SK-N-SH (cell line): ENCODE data around the gene CDC123. TPM values are rescaled to one million over a fixed set of nuclear protein-coding genes. Genes with fewer than 3 reads are reported as not detected.
A peak's percentile ranks its signal among the peaks of the same experiment; 100 is the strongest.
"Not testable (repeated sequence)": the region's sequence is repeated elsewhere in the genome, so short reads cannot be mapped to it uniquely, and the experiment has no call there.

Experiments
- CTCF ChIA-PET: fragments of 300-600, 350-600 bp; formaldehyde crosslinking; extraction: SDS; loops from one replicate; lab custom pipeline; 2021; lab: Yijun Ruan, JAX
- POLR2A ChIA-PET: fragments of 350-600 bp; sonication (Branson Sonifier 250); formaldehyde crosslinking; extraction: SDS; loops from one replicate; lab custom pipeline; 2020; ENCODE audit warnings: antibody characterized with exemption, inconsistent platforms; lab: Yijun Ruan, JAX
- DNase-seq: peaks from one replicate; pipeline ENCODE4 v3.0.0; 2012
- H2AFZ ChIP-seq: fragments of 200-600 bp; sonication (generic); 2 replicates; pipeline ENCODE4 v1.8.1; 2016; ENCODE audit warnings: antibody characterized with exemption, mild to moderate bottlenecking, low read depth
- H3F3A ChIP-seq: fragments of 200-600 bp; sonication (generic); replicated peaks from 2 replicates; pipeline ENCODE3; 2016; ENCODE audit warnings: antibody characterized with exemption, mild to moderate bottlenecking; ENCODE audit not compliant: insufficient read depth
- H3K27ac ChIP-seq, 2 experiments: fragments of 200-500 bp in 1 of 2; fragments of 200-600 bp in 1 of 2; sonication (Bioruptor generic) in 1 of 2; sonication (generic), shearing (Covaris generic) in 1 of 2; 2 replicates each; pipeline versions ENCODE4 v1.5.1 to v1.6.1; 2014 to 2016; ENCODE audit warnings: low read depth in 2 of 2, inconsistent platforms in 1 of 2, low read length in 1 of 2, mild to moderate bottlenecking in 1 of 2, mixed read lengths in 1 of 2
- H3K27me3 ChIP-seq: fragments of 200-600 bp; sonication (generic), shearing (Covaris generic); 2 replicates; pipeline ENCODE4 v1.6.1; 2016; ENCODE audit warnings: mixed run types; ENCODE audit not compliant: insufficient read depth
- H3K36me3 ChIP-seq, 2 experiments: fragments of 200-500 bp in 1 of 2; fragments of 200-600 bp in 1 of 2; sonication (Bioruptor generic) in 1 of 2; sonication (generic) in 1 of 2; replicated peaks in 1 of 2; 2 replicates each; pipeline versions ENCODE3 to v1.5.1; 2014 to 2016; ENCODE audit warnings: low read length in 1 of 2, mild to moderate bottlenecking in 1 of 2; ENCODE audit not compliant: insufficient read depth in 2 of 2, control insufficient read depth in 1 of 2
- H3K4me1 ChIP-seq, 2 experiments: fragments of 200-500 bp in 1 of 2; fragments of 200-600 bp in 1 of 2; sonication (Bioruptor generic) in 1 of 2; sonication (generic), shearing (Covaris generic) in 1 of 2; 2 replicates each; pipeline versions ENCODE4 v1.5.1 to v1.6.1; 2014 to 2016; ENCODE audit warnings: low read depth in 1 of 2, low read length in 1 of 2, mixed run types in 1 of 2; ENCODE audit not compliant: insufficient read depth in 2 of 2, control insufficient read depth in 1 of 2
- H3K4me2 ChIP-seq: fragments of 200-600 bp; sonication (generic), shearing (Covaris generic); 2 replicates; pipeline ENCODE4 v1.6.1; 2017; ENCODE audit warnings: mixed run types
- H3K4me3 ChIP-seq, 2 experiments: fragments of 200-500 bp in 1 of 2; fragments of 200-600 bp in 1 of 2; sonication (Bioruptor generic) in 1 of 2; sonication (generic), shearing (Covaris generic) in 1 of 2; 2 replicates each; pipeline versions ENCODE4 v1.5.1 to v1.8.1; 2014 to 2016; ENCODE audit warnings: low read depth in 2 of 2, inconsistent platforms in 1 of 2, low read length in 1 of 2, mild to moderate bottlenecking in 1 of 2, mixed read lengths in 1 of 2, moderate library complexity in 1 of 2
- H3K79me2 ChIP-seq: fragments of 200-600 bp; sonication (generic); 2 replicates; pipeline ENCODE4 v1.8.1; 2017; ENCODE audit warnings: mild to moderate bottlenecking; ENCODE audit not compliant: insufficient read depth
- H3K9ac ChIP-seq: fragments of 200-600 bp; sonication (generic); 2 replicates; pipeline ENCODE4 v1.6.1; 2017; ENCODE audit warnings: mixed run types
- H3K9me2 ChIP-seq: fragments of 200-600 bp; sonication (generic); 2 replicates; pipeline ENCODE4 v1.6.1; 2017; ENCODE audit warnings: mixed run types
- H3K9me3 ChIP-seq: fragments of 200-600 bp; sonication (generic); 2 replicates; pipeline ENCODE4 v1.6.1; 2017; ENCODE audit warnings: mixed run types, mild to moderate bottlenecking, moderate library complexity
- H4K20me1 ChIP-seq: fragments of 200-600 bp; sonication (generic); 2 replicates; pipeline ENCODE4 v1.6.1; 2017; ENCODE audit warnings: mild to moderate bottlenecking, mixed run types; ENCODE audit not compliant: insufficient read depth
- GATA2 ChIP-seq: sonication (generic); formaldehyde crosslinking; IDR thresholded peaks from 2 replicates; pipeline ENCODE4 v1.5.0; 2020; ENCODE audit warnings: mild to moderate bottlenecking, missing genetic modification reagents
- IRF3 ChIP-seq: fragments of 150-350 bp; IDR thresholded peaks from 2 replicates; pipeline ENCODE4 v1.6.1; 2016; ENCODE audit warnings: mild to moderate bottlenecking, low read depth, low read length
- JUND ChIP-seq: IDR thresholded peaks from 2 replicates; pipeline ENCODE4 v1.4.0; 2012
- NFIC ChIP-seq: IDR thresholded peaks from 2 replicates; pipeline ENCODE4 v1.4.0; 2012; ENCODE audit warnings: borderline replicate concordance
- RAD21 ChIP-seq: IDR thresholded peaks from 2 replicates; pipeline ENCODE4 v1.6.1; 2012; ENCODE audit warnings: mild to moderate bottlenecking, low read length
- RXRA ChIP-seq: IDR thresholded peaks from 2 replicates; pipeline ENCODE4 v1.4.0; 2012; ENCODE audit warnings: low read depth, mild to moderate bottlenecking, borderline replicate concordance
- SIN3A ChIP-seq: IDR thresholded peaks from 2 replicates; pipeline ENCODE4 v1.6.1; 2012; ENCODE audit warnings: low read depth, mild to moderate bottlenecking, low read length, moderate library complexity, borderline replicate concordance
- SMC3 ChIP-seq: IDR thresholded peaks from 2 replicates; pipeline ENCODE4 v1.6.1; 2012; ENCODE audit warnings: low read depth, low read length, improper control_type of control experiment
- TAF1 ChIP-seq: IDR thresholded peaks from 2 replicates; pipeline ENCODE4 v1.6.1; 2012; ENCODE audit warnings: low read depth, mild to moderate bottlenecking, low read length, moderate library complexity, borderline replicate concordance
- YY1 ChIP-seq: IDR thresholded peaks from 2 replicates; pipeline ENCODE4 v1.4.0; 2012; ENCODE audit warnings: low read depth, mild to moderate bottlenecking
- WGBS: methylation state at CpG from one replicate; pipeline ENCODE4 v1.1.6; 2017; ENCODE audit warnings: low lambda C conversion rate; 5-methylcytosine and 5-hydroxymethylcytosine counted together
- polyA plus RNA-seq, 3 experiments: library from polyadenylated mRNA; depleted of rRNA; stranded (reverse); fragments of >200 nt; gene quantifications; 2 replicates each; pipeline ENCODE4 v1.2.3, GENCODE V29; 2012

CDC123 gene
- polyA plus RNA-seq, 1 of the 3 experiments (the other 2 are of a cell fraction), result 139 TPM

GRCh38 chr10:12221323-12222298 lies 25.6 kb downstream of the CDC123 start:
- Histone ChIP-seq H3K4me1 (no peaks in the 10 kb centered on the region), H3F3A (no peaks in the 10 kb centered on the region), H3K9me2 (no peaks in the 10 kb centered on the region), H3K27ac (peak overlapping the region in 1 of 2 experiments; percentile 22; a peak in 2 of 4 replicates), H3K79me2 (peaks cover 59% of the 10 kb centered on the region), H3K9ac (no peak overlapping the region), H2AFZ (no peak overlapping the region), H3K9me3 (no peaks in the 10 kb centered on the region), H3K36me3 (peaks cover 42 to 46% of the 10 kb centered on the region in 2 experiments), H3K4me2 (no peak overlapping the region), H3K4me3 (no peak overlapping the region), H4K20me1 (no peaks in the 10 kb centered on the region), H3K27me3 (no peaks in the 10 kb centered on the region)
- DNase-seq, result no peak
- ChIA-PET CTCF (interaction anchor here (0.6 kb wide), 1 partner anchor 832 kb away, joined by 3 read pairs; no protein-coding TSS in a partner anchor), POLR2A (no interaction called here)
- 95% methylated on average over 10 of the region's 10 CpGs for WGBS
- no peak for TF ChIP-seq NFIC
- no peak for TF ChIP-seq YY1
- no peak for TF ChIP-seq GATA2 (CRISPR knock-in tag)
- no peak for TF ChIP-seq TAF1
- no peak for TF ChIP-seq RXRA
- TF ChIP-seq SIN3A, result no peak

GRCh38 chr10:12225444-12225843 lies 29.5 kb downstream of the CDC123 start:
- Histone ChIP-seq H3K9me3 (no peaks in the 10 kb centered on the region), H3K9ac (no peak overlapping the region), H3K4me3 (no peak overlapping the region), H3K27ac (no peak overlapping the region), H3K4me2 (no peak overlapping the region), H3K27me3 (no peaks in the 10 kb centered on the region), H3F3A (no peaks in the 10 kb centered on the region), H3K36me3 (peaks cover 24 to 31% of the 10 kb centered on the region in 2 experiments), H3K4me1 (no peaks in the 10 kb centered on the region), H3K79me2 (peaks cover 38% of the 10 kb centered on the region), H3K9me2 (no peaks in the 10 kb centered on the region), H4K20me1 (no peaks in the 10 kb centered on the region), H2AFZ (no peak overlapping the region)
- POLR2A ChIA-PET, result interaction anchor here (0.6 kb wide), 1 partner anchor 161 kb away, joined by 3 read pairs; no protein-coding TSS in a partner anchor
- WGBS, result 100% methylated on average over 2 of the region's 2 CpGs
- TF ChIP-seq TAF1 (no peak), GATA2 (CRISPR knock-in tag) (no peak), SMC3 (no peak), JUND (no peak), IRF3 (no peak), RAD21 (no peak)
- DNase-seq, result no peak
- CTCF ChIA-PET, result interaction anchor here (3.3 kb wide), 1 partner anchor 10 kb away, joined by 21 read pairs; no protein-coding TSS in a partner anchor

- H4K20me1 ChIP-seq, H2AFZ ChIP-seq, H3K4me3 ChIP-seq, H3K9ac ChIP-seq, H3K27me3 ChIP-seq, H3K4me1 ChIP-seq, H3K9me3 ChIP-seq, H3K9me2 ChIP-seq, DNase-seq, H3K4me2 ChIP-seq, H3K27ac ChIP-seq, POLR2A ChIA-PET, H3F3A ChIP-seq: not testable (repeated sequence)
- H3K36me3 ChIP-seq, result peaks cover 29 to 32% of the 10 kb centered on the region in 2 experiments
- 80% methylated on average over 1 of the region's 28 CpGs for WGBS
- CTCF ChIA-PET, result interaction anchor here (1.0 kb wide), 1 partner anchor 12 kb away, joined by 3 read pairs; no protein-coding TSS in a partner anchor
- peaks cover 31% of the 10 kb centered on the region; the same call in 1 of the 2 replicates for H3K79me2 ChIP-seq
These were observed 30.4 kb downstream of the CDC123 start for GRCh38 chr10:12226438-12226837.
